PC-9 (cell line): ENCODE results near the gene PTPN14. TPM values are rescaled to one million over a fixed set of nuclear protein-coding genes. Genes with fewer than 3 reads are reported as not detected.
A peak's percentile ranks its signal among the peaks of the same experiment; 100 is the strongest.
"Not testable (repeated sequence)": the region's sequence is repeated elsewhere in the genome, so short reads cannot be mapped to it uniquely, and the experiment has no call there.

Experiments
- BruUV-seq: library from RNA; stranded (reverse); fragments of 400-500 nt; replicated peaks from 2 replicates; lab custom pipeline; 2021; lab: Mats Ljungman, UMichigan
- CTCF ChIA-PET: fragments of 300-600 bp; sonication (Branson Sonifier 250); formaldehyde crosslinking; loops from one replicate; lab custom pipeline; 2022; ENCODE audit warnings: antibody characterized with exemption; lab: Charles Lee
- POLR2A ChIA-PET: fragments of 300-600 bp; sonication (Branson Sonifier 250); formaldehyde crosslinking; loops from one replicate; lab custom pipeline; 2022; ENCODE audit warnings: antibody characterized with exemption; ENCODE audit not compliant: unreplicated experiment; lab: Charles Lee
- DNase-seq, 2 experiments: peaks; one replicate each; pipeline versions ENCODE4 v3.0.0 to v3.0.0-alpha.2; 2015 to 2022; ENCODE audit warnings: mixed read lengths in 1 of 2
- H2AFZ ChIP-seq: fragments of 200-600 bp; sonication (generic); 2 replicates; pipeline ENCODE4 v1.8.1; 2017; ENCODE audit warnings: antibody characterized with exemption
- H3F3A ChIP-seq: fragments of 200-600 bp; sonication (generic); 2 replicates; pipeline ENCODE4 v1.8.1; 2017; ENCODE audit warnings: antibody characterized with exemption, mild to moderate bottlenecking, low read depth; ENCODE audit not compliant: insufficient read depth
- H3K27ac ChIP-seq: fragments of 200-600 bp; sonication (generic); 2 replicates; pipeline ENCODE4 v1.6.1; 2016; ENCODE audit warnings: mixed run types
- H3K27me3 ChIP-seq: fragments of 200-600 bp; sonication (generic); 2 replicates; pipeline ENCODE4 v1.6.1; 2016; ENCODE audit warnings: low read depth, mixed run types; ENCODE audit not compliant: insufficient read depth
- H3K36me3 ChIP-seq: fragments of 200-600 bp; sonication (generic); 2 replicates; pipeline ENCODE4 v1.6.1; 2016; ENCODE audit warnings: low read depth, mixed run types
- H3K4me1 ChIP-seq: fragments of 200-600 bp; sonication (generic); replicated peaks from 2 replicates; pipeline ENCODE4 v1.6.1; 2016; ENCODE audit warnings: mixed run types; ENCODE audit not compliant: insufficient read depth
- H3K4me2 ChIP-seq: fragments of 200-600 bp; sonication (generic); 2 replicates; pipeline ENCODE4 v1.6.1; 2017; ENCODE audit warnings: mixed run types
- H3K4me3 ChIP-seq: fragments of 200-600 bp; sonication (generic); 2 replicates; pipeline ENCODE4 v1.6.1; 2016; ENCODE audit warnings: mixed run types
- H3K79me2 ChIP-seq: fragments of 200-600 bp; sonication (generic); 2 replicates; pipeline ENCODE4 v1.6.1; 2017; ENCODE audit warnings: low read depth, mixed run types
- H3K9me2 ChIP-seq: fragments of 200-600 bp; sonication (generic); 2 replicates; pipeline ENCODE4 v1.8.1; 2017; ENCODE audit warnings: mild to moderate bottlenecking; ENCODE audit not compliant: insufficient read depth
- H3K9me3 ChIP-seq: fragments of 200-600 bp; sonication (generic); 2 replicates; pipeline ENCODE4 v1.8.1; 2016; ENCODE audit warnings: low read depth; ENCODE audit not compliant: insufficient read depth
- H4K20me1 ChIP-seq: fragments of 200-600 bp; sonication (generic); 2 replicates; pipeline ENCODE4 v1.8.1; 2017; ENCODE audit not compliant: insufficient read depth
- EZH2 ChIP-seq: fragments of 200-600 bp; sonication (generic); IDR thresholded peaks from 2 replicates; pipeline ENCODE4 v1.8.0; 2017; ENCODE audit warnings: antibody characterized with exemption, low read depth
- intact Hi-C: fragments of 100-400 bp; cut with micrococcal nuclease; formaldehyde crosslinking; loops from one replicate; pipeline ENCODE4 v1.10.0; 2022; ENCODE audit not compliant: unreplicated experiment
- total RNA-seq: library from RNA; stranded (reverse); gene quantifications from 2 replicates; pipeline ENCODE4 v1.2.3, GENCODE V29; 2021

The PTPN14 gene
- total RNA-seq, 1 experiment from 2014 or later: 78.9 TPM

DNA sequence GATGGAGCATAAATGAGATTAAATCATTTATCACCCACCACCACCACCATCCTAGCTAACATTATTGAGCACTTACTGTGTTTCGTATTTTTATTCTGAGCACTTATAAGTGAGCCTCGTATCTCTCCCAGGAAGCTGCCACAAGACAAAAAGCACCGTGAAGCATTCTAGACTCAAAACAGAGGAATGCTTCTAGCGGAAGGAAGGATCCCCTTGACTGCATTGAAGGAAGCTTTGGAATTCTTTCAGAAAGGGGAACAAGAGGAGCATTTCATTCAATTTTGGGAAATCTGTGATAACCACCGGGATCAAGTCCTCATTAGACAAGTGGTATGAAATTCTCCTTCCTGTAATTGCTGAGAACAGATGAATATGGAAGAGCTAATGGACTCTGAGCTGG is 66.3 kb downstream of the PTPN14 start:
- Histone ChIP-seq H3K9me3 (no peaks in the 10 kb centered on the region), H2AFZ (no peak overlapping the region), H3F3A (peaks cover 20% of the 10 kb centered on the region), H3K27ac (no peak overlapping the region), H3K79me2 (peaks cover 18% of the 10 kb centered on the region; the same call in 1 of the 2 replicates), H3K27me3 (no peaks in the 10 kb centered on the region), H3K36me3 (no peaks in the 10 kb centered on the region), H3K4me3 (no peak overlapping the region), H3K4me2 (no peak overlapping the region), H3K4me1 (peaks cover 25% of the 10 kb centered on the region), H4K20me1 (no peaks in the 10 kb centered on the region), H3K9me2 (no peaks in the 10 kb centered on the region)
- no peak for TF ChIP-seq EZH2
- no TSS peak for BruUV-seq
- ChIA-PET CTCF (interaction anchor here (0.7 kb wide), 1 partner anchor 137 kb away, joined by 7 read pairs; no protein-coding TSS in a partner anchor), POLR2A (no interaction called here)
- no peak for DNase-seq
- intact Hi-C loops: no loop called here

DNA sequence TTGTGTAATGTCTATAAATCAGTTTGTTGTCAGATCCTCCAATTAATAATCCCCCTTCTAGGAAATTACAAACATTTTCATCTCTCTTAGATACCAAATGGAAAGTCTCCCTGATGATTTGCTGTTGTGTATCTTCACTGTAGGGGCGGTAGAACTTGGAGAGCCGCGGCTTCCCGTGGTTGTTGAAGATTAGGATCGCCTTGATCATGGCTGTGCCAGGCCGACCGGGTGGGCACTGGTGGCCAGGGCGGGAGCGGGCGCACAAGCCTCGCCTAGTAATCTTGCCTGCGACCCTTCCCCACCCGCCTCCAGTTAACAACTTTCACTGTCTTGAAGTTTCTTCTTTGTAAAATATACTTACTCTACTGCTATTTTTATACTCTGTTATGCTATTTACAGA is 68.2 kb downstream of the PTPN14 start:
- H3K27ac ChIP-seq: peak overlapping the region; percentile 42; the same call in 1 of the 2 replicates
- H3K4me2 ChIP-seq: peak overlapping the region; percentile 49
- peaks cover 24% of the 10 kb centered on the region for H3F3A ChIP-seq
- H3K9me2 ChIP-seq, H4K20me1 ChIP-seq, POLR2A ChIA-PET, BruUV-seq, DNase-seq, intact Hi-C loops, H3K27me3 ChIP-seq, H3K36me3 ChIP-seq, CTCF ChIA-PET, H3K9me3 ChIP-seq, H2AFZ ChIP-seq, H3K4me3 ChIP-seq: not testable (repeated sequence)
- H3K79me2 ChIP-seq: peaks cover 17% of the 10 kb centered on the region
- H3K4me1 ChIP-seq: peaks cover 25% of the 10 kb centered on the region

- H4K20me1 ChIP-seq, H3K36me3 ChIP-seq, H3K27me3 ChIP-seq, H3K4me3 ChIP-seq, BruUV-seq, H3K9me3 ChIP-seq, H3K9me2 ChIP-seq, H2AFZ ChIP-seq, intact Hi-C loops: not testable (repeated sequence)
- CTCF ChIA-PET: interaction anchor here (1.4 kb wide), 1 partner anchor 12 kb away, joined by 3 read pairs; no protein-coding TSS in a partner anchor
- H3K4me1 ChIP-seq: peaks cover 25% of the 10 kb centered on the region
- POLR2A ChIA-PET: interaction anchor here (0.6 kb wide), 2 partner anchors 54 to 85 kb away, joined by 3 read pairs; no protein-coding TSS in a partner anchor
- DNase-seq: peak in 1 of 2 experiments; percentile 78
- H3K27ac ChIP-seq: peak overlapping the region; percentile 42; the same call in 1 of the 2 replicates
- peak overlapping the region; percentile 49 for H3K4me2 ChIP-seq
- H3F3A ChIP-seq: peaks cover 26% of the 10 kb centered on the region
- peaks cover 27% of the 10 kb centered on the region for H3K79me2 ChIP-seq
These were observed 69.3 kb downstream of the PTPN14 start for GRCh38 chr1:214481983-214482634.

DNA sequence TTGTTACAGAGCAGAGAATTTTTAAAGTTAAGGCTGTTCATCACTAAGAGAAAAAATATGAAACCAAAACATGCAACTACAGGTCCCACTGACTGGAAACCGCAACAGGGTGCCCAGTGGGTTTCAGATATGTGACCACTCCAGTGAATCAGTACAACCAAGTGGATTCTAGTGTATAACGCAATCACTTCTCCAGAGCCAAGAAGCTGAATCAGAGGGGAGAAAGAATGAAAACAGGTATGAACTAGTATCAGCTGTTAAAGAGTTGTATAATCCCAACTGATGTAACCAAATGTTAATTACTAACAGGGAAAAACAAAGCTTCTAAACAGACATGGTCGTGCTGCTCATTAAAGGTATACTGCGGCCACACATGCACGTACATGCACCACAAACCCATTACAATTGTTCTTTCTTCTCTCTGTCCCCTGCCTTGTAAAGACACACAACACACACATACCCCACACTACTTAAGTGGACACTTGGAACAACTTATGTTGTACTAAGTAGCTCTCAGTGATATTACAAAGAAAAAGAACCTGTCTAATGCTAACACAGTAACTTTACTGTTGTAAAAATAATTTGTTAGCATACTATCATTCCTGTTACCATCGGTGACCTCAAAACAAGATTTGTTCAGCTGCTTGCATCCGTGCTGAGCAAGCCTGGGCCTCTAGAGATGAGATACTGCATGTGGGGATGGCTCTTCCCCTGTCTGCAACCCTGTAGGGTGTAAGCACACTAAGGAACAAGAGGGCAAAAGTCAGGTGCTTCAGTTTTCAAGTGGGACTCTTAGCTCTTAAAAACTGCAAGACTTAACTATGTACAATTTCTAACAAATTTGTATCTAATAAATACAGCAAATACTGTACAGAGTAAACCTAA is 74.2 kb downstream of the PTPN14 start:
- intact Hi-C loops: loop anchor here (2.0 to 10.0 kb wide), 4 partner anchors 18 to 108 kb away; no protein-coding TSS in a partner anchor
- no peak overlapping the region for H2AFZ ChIP-seq
- no peaks in the 10 kb centered on the region for H4K20me1 ChIP-seq
- H3K4me3 ChIP-seq: no peak overlapping the region
- POLR2A ChIA-PET: interaction anchor here (0.5 to 0.6 kb wide), 3 partner anchors 37 to 1976 kb away, joined by 4 to 7 read pairs (median 7); no protein-coding TSS in a partner anchor
- peaks cover 35% of the 10 kb centered on the region for H3K4me1 ChIP-seq
- no peaks in the 10 kb centered on the region for H3K36me3 ChIP-seq
- H3K27me3 ChIP-seq: no peaks in the 10 kb centered on the region
- no peak overlapping the region for H3K27ac ChIP-seq
- no TSS peak for BruUV-seq
- peaks cover 58% of the 10 kb centered on the region for H3K79me2 ChIP-seq
- H3K9me3 ChIP-seq: no peaks in the 10 kb centered on the region
- DNase-seq: peak in 1 of 2 experiments; percentile 39
- H3K4me2 ChIP-seq: no peak overlapping the region
- no peaks in the 10 kb centered on the region for H3K9me2 ChIP-seq
- TF ChIP-seq EZH2: no peak
- peaks cover 11% of the 10 kb centered on the region for H3F3A ChIP-seq
- CTCF ChIA-PET: no interaction called here
